NCI-H1092 treated with DMSO at 0.1 percent for 48 hours (cell line): ENCODE results near the gene OR5P2.
"Not testable (repeated sequence)": the region's sequence is repeated elsewhere in the genome, so short reads cannot be mapped to it uniquely, and the experiment has no call there.

Experiments
- DNase-seq: peaks from one replicate; lab custom pipeline; 2025; lab: John Stamatoyannopoulos, UW

The OR5P2 gene, protein sequence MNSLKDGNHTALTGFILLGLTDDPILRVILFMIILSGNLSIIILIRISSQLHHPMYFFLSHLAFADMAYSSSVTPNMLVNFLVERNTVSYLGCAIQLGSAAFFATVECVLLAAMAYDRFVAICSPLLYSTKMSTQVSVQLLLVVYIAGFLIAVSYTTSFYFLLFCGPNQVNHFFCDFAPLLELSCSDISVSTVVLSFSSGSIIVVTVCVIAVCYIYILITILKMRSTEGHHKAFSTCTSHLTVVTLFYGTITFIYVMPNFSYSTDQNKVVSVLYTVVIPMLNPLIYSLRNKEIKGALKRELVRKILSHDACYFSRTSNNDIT

DNA sequence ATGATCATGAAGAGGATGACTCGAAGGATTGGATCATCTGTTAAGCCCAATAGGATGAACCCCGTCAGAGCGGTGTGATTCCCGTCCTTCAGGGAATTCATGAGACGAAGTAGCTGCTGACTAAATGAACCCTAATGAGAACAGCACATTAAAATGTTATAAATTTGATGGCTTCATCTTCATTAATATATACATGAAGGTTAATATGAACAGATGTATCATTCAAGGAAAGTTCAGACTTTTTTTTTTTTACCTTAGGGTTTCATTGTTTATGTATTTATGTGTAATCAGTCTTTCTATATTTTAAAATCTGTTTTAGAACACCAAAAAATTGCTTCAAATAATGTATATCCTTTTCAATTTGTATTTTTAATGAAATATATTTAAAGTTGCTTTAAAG is at the start of gene OR5P2:
TSS of gene OR5P2 (minus strand) at position 101 of the 400 bp plus-strand sequence. CDS start at position 101, 0 bp downstream.
- DNase-seq, result no peak

DNA sequence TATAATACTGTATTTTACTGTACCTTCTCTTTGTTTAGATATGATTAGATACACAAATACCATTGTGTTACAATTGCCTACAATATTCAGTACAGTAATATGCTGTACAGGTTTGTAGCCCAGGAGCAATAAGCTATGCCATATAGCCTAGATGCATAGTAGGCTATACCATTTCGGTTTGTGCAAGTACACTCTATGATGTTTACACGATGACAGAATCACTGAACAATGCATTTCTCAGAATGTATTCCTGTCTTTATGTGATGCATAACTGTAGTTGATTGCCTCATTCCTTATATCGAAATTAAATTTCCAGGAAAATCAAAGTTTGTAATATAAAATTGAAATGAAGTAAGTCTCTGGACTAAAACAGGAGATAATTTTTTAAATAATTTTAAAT is 49.3 kb upstream of the OR5P2 start:
- DNase-seq, result no peak

DNA sequence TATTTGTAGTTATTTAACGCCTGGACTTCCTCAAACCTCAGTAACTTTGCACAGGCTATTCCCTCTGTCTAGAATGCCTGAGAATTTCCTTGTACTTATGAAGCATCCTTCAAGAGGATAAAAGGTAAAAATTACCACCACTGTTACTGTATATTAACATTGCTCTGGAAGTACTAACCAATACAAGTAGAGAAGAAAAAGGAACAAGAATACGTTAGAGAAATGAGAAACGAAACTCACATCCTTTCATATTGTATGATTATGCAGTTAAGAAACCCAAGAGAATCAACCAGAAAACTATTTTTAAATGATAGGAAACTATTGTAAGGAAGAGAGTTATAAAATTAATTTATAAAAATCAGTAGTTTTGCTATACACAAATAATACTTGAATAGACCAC is 48.2 kb upstream of the OR5P2 start:
- DNase-seq, result no peak

DNA sequence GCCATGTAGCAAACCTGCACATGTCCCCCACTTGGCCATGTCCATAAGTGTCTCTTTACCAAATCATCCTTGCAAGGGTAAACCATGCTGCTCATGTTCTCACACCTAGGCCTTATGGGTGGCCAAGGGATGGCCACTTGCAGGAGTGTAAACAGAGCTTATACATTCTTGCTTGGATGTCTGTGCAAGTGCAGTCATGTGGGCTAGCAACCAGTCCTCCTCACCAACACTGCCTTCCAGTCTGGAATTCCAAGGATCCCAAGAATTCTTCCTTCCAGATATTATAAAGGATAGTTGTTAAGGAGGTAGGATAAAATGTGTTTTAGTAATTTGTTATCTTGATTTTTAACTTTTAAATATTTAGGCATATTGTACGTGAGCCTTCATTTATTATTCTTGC is 47.8 kb upstream of the OR5P2 start:
- no peak for DNase-seq

DNA sequence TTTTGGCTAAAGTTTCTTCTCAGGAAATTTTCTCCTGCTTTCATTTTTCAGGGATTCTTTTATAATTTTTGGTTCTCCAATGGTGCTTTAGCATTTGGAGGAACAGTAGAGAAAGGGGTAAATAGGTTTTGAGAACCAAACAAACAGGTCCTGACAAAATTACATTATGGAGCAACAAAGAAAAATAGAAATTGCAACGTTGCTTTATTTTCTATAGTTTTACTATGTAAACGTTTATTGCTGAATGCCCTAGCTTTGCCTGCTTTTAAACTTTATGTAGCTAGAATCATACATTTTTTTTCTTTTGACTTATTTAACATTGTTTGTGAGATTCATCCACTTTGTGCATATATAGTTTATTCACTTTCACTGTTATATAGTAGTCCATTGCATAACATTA is 43.8 kb upstream of the OR5P2 start:
- DNase-seq, result no peak

DNA sequence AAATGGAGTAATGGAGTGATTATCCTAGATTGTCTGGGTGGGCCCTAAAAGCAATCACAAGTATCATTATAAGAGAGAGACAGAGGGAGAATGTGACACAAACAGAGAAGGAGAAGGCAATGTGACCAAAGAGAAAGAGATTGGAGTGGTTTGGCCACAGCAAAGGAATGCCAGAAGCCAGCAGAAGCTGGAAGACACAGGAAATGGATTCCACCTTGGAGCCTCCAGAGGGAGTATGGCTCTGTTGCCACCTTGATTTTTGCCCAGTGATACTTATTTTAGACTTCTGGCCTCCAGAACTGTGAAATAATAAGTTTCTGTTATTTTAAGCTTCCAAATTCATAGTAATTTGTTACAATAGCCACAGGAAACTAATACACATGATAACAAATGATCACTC is 36.8 kb upstream of the OR5P2 start:
- DNase-seq, result no peak

DNA sequence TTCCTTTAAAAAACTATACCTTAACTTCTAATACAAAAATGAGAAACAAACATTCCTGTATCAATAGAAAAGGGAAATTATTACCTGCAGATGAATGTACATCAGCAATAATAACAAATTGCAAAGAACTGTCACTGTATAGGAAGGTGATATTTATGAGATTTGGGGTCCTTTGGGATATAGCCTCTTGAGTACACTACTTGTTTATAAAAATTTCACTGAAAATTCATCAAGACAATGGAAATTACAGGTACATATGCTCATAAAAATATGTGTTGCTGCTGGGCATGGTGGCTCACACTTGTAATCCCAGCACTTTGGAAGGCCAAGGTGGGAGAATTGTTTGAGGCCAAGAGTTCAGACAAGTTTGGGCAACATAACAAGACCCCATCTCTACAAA is 34.0 kb upstream of the OR5P2 start, which contains the start of gene OR5P3:
TSS of gene OR5P3 (minus strand) at position 101 of the 400 bp plus-strand sequence.
- DNase-seq, result no peak

DNA sequence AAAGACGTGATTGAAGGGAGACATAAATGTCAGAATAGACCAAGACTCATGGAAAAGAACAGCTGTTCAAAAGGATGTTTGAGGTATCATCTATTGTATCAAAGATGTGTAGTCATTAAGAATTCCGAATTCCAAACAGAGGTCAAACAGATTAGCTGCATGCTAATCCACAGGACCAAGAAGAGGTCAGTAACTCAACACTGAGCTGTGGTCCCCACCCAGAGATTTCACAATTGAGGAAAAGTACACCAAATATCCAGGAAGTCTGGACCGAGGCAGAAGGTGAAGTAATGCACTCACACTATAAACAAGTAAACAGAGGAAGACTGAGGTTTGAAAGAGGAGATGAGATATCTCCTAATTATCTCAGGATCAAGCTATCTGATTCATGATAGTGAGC is 29.6 kb upstream of the OR5P2 start:
- no peak for DNase-seq

DNA sequence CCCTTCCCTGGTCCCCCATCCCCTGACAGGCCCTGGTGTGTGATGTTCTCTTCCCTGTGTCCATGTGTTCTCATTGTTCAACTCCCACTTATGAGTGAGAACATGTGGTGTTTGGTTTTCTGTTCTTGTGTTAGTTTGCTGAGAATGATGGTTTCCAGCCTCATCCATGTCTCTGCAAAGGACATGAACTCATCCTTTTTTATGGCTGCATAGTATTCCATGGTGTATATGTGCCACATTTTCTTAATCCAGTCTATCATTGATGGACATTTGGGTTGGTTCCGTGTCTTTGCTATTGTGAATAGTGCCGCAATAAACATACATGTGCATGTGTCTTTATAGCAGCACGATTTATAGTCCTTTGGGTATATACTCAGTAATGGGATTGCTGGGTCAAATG is 23.7 kb upstream of the OR5P2 start:
- DNase-seq, result not testable (repeated sequence)

DNA sequence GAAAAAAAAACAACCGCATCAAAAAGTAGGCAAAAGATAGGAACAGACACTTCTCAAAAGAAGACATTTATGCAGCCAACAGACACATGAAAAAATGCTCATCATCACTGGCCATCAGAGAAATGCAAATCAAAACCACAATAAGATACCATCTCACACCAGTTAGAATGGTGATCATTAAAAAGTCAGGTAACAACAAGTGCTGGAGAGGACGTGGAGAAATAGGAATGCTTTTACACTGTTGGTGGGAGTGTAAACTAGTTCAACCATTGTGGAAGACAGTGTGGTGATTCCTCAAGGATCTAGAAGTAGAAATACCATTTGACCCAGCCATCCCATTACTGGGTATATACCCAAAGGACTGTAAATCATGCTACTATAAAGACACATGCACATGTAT is 18.2 kb upstream of the OR5P2 start:
- not testable (repeated sequence) for DNase-seq

DNA sequence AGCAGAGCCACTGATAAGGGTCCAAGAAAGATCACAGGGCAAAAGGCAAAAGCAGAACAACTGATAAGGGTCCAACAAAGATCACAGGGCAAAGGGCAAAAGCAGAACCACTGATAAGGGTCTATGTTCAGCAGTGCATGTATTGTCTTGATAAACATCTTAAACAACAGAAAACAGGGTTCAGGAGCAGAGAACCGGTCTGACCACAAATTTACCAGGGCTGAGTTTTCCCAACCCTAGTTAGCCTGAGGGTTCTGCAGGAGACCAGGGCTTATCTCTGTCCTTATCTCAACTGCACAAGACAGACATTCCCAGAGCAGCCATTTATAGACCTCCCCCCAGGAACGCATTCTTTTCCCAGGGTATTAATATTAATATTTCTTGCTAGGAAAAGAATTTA is 13.6 kb upstream of the OR5P2 start:
- not testable (repeated sequence) for DNase-seq

DNA sequence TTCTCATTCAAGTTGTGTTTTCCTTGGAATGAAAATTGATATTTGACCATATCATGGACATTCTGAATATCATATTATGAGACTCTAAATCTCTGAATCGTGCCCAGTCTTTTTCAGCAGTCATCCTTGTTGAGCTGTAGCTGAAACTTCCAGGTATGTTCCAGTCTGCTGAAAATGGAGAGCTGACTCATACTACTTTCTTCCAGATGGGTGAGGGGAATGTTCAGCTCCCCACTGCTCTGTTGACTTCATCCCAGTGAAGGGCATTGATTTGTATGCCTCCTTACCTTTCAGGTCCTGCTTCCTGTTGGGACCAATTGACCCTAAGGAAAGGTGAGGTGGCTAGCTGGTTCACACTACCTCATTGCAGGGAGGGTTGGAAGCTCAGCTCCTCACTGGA is 3.5 kb downstream of the OR5P2 start:
- no peak for DNase-seq

DNA sequence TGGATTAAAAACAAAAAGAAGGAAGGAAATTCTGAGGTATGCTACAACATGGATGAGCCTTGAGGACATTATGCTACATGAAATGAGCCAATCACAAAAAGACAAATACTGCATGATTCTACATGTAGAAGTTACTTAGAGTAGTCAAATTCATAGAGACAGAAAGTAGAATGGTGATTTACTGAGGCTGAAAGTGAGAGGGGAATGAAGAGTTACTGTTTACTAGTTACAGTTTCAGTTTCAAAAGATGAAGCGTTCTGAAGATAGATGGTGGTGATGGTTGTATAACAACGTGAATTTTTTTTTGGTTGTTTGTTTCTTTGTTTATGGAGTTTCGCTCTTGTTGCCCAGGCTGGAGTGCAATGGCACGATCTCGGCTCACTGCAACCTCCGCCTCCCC is 9.5 kb downstream of the OR5P2 start:
- DNase-seq, result no peak

DNA sequence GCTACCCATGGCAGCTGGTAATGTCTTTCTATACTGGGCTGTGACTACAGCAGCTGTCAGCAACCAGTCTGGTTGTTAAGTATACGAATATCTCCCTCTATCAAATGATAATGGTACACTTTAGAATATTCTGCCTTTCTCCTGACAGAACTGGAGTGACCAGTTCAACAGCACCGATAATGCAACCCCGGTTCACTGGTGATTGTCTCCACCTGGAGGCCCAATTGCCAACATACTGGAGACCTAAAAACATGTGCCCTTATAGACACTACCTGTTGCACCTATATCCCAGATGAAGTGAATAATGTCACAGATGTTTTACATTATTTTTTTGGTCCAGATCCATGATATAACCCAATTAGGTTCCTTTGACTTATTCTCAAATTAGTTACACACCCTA is 21.1 kb downstream of the OR5P2 start:
- DNase-seq, result no peak

DNA sequence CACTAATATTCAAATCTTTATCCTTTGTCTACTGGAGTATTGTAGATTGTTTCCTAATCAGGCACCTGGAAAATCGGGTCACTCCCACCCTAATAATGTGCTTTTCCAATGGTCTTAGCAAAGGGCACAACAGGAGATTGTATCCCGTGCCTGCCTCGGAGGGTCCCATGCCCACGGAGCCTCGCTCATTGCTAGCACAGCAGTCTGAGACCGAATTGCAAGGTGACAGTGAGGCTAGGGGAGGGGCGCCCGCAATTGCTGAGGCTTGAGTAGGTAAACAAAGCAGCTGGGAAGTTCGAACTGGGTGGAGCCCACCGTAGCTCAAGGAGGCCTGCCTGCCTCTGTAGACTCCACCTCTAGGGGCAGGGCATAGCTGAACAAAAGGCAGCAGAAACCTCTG is 32.4 kb downstream of the OR5P2 start:
- not testable (repeated sequence) for DNase-seq

DNA sequence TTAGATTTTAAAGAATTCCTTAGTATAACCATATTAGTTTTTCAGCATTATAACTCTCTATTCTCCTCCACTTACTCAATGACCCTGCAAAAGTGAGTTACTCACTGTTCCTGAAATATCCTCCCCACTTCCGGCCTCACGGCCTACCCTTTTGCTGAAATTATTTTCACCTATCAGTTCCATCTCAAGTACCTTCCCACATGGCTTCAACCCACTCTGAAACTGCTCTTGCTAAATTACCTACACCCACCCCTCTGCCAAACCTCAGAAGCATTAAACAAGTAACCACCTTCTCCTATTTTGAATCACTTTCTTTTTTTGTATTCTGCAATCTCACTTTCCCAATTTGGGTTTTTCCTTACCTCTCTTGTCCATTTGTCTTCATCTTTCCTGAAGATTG is 37.7 kb downstream of the OR5P2 start:
- no peak for DNase-seq

DNA sequence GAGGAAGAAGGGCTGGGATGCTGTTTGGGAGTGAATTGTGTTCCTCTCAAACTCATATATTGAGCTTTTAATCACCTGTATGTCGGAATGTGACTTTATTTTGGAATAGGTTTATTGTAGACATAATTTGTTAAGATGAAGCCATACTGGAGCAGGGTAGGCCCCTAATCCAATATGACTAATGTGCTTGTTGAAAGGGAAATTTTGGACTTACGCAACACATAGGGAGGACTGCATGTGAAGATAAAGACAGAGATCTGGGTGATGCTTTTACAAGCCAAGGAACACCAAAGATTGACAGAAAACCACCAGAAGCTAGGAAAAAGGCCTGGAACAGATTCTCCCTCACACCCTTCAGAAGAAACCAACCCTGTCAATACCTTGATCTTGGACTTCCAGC is 47.3 kb downstream of the OR5P2 start:
- DNase-seq, result no peak
